Astrocyte of the cerebellum (primary cell): ENCODE data around the gene BCKDK.

ENCODE experiments used
- DNase-seq: peaks from one replicate; pipeline ENCODE4 v3.0.0-alpha.2; 2011; ENCODE audit warnings: low read depth
- H3K4me3 ChIP-seq: 2 replicates; pipeline ENCODE4 v1.5.1; 2011; ENCODE audit warnings: mild to moderate bottlenecking, low read depth, low read length, moderate library complexity
- CTCF ChIP-seq: IDR thresholded peaks from 2 replicates; pipeline ENCODE4 v1.5.1; 2012; ENCODE audit warnings: low read length, low read depth, moderate library complexity, mild to moderate bottlenecking; ENCODE audit errors: missing control alignments
- in situ Hi-C: cut with HindIII; loops from 2 replicates; pipeline ENCODE4 v1.10.0; 2017; ENCODE audit warnings: low sequenced_read_pairs

The BCKDK gene

GRCh38 chr16:31131841-31132271 is 23.7 kb downstream of the BCKDK start:
- H3K4me3 ChIP-seq = no peak overlapping the region
- DNase-seq = no peak
- in situ Hi-C loops = no loop called here
- no peak for TF ChIP-seq CTCF

- TF ChIP-seq CTCF = no peak
- in situ Hi-C loops = no loop called here
- no peak overlapping the region for H3K4me3 ChIP-seq
- DNase-seq = no peak
Observed at GRCh38 chr16:31132303-31132979, 24.3 kb downstream of the BCKDK start.

GRCh38 chr16:31133046-31133501 is 24.9 kb downstream of the BCKDK start:
- DNase-seq = no peak
- in situ Hi-C loops = no loop called here
- no peak for TF ChIP-seq CTCF
- no peak overlapping the region for H3K4me3 ChIP-seq

GRCh38 chr16:31134091-31134571 is 25.9 kb downstream of the BCKDK start:
- DNase-seq = no peak
- H3K4me3 ChIP-seq = no peak overlapping the region
- TF ChIP-seq CTCF = no peak
- in situ Hi-C loops = no loop called here

- no peak for TF ChIP-seq CTCF
- in situ Hi-C loops = no loop called here
- H3K4me3 ChIP-seq = no peak overlapping the region
Observed at GRCh38 chr16:31134625-31135534, 26.7 kb downstream of the BCKDK start.

GRCh38 chr16:31135535-31136286 is 27.5 kb downstream of the BCKDK start, which contains the start of gene PRSS8:
TSS of gene PRSS8 (minus strand) at chr16:31135727. CDS start at chr16:31135498, 229 bp downstream.
- no peak for DNase-seq
- no peak within 1 kb of the TSS for H3K4me3 ChIP-seq
- TF ChIP-seq CTCF = no peak
- in situ Hi-C loops = no loop called here

More at GRCh38 chr16:31134625-31135534, 26.7 kb downstream of the BCKDK start:
- DNase-seq = no peak
